ENCODE results near the gene NDUFV1.
"Not testable (repeated sequence)": the region's sequence is repeated elsewhere in the genome, so short reads cannot be mapped to it uniquely, and the experiment has no call there.

The NDUFV1 gene

DNA sequence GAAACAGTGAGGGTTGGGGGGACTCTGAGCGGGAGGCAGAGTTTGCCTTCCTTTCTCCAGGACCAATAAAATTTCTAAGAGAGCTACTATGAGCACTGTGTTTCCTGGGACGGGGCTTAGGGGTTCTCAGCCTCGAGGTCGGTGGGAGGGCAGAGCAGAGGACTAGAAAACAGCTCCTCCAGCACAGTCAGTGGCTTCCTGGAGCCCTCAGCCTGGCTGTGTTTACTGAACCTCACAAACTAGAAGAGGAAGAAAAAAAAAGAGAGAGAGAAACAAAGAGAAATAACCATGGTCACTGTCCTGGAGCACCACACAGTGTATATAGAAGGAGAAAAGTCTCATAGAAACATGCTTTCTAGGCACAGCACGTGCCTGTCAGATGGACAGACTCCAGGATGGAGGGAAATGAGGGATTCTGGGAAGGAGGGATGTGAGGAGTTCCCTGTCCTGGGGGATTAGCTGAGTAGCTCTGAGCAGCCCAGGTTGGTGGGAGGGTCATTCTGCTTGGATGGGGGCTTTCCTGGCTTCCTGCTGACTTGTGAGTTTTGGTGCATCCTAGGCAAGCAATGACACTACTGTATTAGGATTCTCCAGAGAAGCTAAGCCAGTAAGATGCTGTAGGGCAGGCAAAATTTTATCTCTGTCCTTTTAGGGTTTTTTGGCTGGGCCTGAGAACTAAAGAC, 20.0 kb upstream of the NDUFV1 start:
- DNase-seq, result no peak

DNA sequence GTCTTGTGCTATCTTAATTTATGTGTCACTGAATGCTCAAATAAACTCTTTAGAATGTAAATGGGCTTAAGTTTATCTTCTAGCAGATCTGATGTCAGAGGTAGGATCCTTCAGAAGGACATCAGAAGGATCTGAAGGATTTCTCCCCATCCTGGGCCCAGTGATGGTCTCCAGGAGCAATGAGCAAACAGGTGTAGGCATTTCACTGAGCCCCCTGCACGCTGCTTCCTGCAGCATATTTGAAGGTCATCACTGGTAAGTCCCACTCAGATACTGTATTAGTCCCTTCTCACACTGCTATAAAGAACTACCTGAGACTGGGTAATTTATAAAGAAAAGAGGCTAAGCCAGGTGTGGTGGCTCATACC, 18.6 kb upstream of the NDUFV1 start:
- DNase-seq, result no peak

DNA sequence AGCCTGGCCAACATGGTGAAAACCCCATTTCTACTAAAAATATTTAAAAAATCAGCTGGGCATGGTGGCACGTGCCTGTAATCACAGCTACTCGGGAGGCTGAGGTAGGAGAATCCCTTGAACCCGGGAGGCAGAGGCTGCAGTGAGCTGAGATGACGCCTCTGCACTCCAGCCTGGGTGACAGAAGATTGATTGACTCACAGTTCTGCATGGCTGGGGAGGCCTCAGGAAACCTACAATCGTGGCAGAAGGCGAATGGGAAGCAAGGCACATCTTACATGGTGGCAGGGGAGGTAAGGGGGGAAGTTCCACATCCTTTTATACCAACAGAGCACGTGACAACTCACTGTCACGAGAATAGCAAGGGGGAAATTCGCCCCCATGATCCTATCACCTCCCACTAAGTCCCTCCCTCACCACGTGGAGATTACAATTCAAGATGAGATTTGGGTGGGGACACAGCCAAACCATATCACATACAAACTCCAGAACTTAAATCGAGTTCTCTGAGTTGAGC, 17.8 kb upstream of the NDUFV1 start:
- DNase-seq, result not testable (repeated sequence)

DNA sequence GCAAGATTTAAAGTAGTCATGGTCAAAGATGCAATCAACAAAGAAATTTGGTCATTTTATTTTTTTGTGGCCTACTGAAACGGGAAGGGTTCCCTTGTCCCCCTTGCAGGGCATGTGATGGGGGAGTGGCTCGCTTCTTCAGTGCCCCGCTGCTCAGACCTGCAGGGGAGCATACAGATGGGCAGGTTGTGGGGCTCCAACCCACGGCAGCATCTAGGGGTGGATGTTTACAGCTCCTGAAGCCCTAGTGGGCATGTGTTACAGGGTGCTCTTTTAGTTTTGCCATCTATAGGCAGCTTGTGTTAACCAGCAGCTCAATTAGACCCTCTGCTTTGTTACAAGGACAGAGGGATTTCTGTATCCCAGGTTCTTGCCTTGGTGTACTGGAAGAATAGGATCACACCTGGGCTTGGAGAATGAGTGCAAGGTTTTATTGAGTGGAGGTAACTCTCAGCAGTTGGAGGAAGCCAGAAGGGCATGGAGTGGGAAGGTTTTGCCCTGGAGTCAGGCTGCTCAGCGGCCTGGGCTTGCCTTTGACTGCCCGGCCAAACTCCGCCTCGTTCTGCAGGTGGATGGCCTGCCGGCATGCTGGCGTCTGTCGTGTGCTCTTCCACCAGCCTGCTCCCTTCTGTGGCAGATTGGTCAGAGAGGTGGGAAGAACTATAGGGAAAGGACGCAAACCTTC, 13.7 kb upstream of the NDUFV1 start:
- DNase-seq, result no peak

DNA sequence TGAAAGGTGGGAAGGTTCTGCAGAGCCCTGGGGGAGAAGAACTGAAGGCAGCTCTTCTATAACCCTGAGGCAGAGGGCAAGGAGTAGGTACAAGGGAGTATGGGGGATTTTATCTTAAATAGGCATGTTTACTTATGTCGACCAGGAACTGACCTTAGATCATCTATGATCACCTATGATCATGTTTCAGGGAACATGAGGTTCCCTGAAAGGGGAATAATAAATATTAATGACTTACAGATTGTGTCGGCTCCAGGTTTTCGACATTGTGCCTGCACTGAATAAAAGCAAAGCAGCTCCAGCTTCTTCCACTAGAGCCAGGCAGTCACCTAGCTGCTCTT, 13.2 kb upstream of the NDUFV1 start:
- no peak for DNase-seq

DNA sequence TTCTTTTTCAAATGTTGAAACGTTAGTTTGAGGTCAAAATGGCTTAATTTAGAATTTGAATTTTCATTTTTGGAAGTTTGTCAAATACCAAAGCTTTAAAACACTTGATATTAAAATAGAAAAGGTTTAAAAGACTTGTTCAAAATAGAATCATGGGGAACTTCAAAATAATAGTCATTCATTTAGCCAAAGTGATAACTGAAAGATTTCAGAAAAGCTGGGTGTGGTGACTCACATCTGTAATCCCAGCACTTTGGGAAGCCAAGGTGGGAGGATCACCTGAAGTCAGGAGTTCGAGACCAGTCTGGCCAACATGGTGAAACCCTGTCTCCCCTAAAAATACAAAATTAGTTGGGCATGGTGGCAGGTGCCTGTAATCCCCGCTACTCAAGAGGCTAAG, 12.3 kb upstream of the NDUFV1 start:
- DNase-seq, result no peak

DNA sequence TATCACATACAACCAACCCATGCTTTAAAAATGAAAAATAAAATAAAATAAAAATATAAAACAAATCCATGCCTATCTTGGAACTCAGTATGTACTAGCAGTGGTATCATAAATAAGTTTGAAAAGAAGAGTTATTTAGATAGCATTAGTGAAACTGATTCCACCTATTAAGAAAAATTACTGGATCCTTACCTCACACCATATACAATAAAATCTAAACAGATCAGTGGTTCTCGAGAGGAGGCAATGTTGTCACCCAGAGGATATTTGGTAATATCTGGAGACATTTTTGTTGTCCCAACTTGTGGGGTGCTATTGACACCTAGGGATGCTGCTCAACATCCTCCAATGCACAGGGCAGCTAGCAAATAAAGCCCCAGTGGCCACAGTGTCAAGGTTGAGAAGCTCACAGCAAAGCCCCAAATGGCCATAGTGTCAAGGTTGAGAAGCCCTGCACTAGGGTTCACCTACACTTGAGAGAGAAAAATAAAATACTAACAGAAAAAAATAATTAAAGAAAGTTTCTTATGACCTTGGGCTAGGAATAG, 9.9 kb upstream of the NDUFV1 start:
- no peak for DNase-seq

DNA sequence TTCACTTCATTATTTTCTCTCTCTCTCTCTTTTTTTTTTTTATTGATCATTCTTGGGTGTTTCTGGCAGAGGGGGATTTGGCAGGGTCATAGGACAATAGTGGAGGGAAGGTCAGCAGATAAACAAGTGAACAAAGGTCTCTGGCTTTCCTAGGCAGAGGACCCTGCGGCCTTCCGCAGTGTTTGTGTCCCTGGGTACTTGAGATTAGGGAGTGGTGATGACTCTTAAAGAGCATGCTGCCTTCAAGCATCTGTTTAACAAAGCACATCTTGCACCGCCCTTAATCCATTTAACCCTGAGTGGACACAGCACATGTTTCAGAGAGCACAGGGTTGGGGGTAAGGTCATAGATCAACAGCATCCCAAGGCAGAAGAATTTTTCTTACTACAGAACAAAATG, 9.3 kb upstream of the NDUFV1 start:
- DNase-seq, result not testable (repeated sequence)

DNA sequence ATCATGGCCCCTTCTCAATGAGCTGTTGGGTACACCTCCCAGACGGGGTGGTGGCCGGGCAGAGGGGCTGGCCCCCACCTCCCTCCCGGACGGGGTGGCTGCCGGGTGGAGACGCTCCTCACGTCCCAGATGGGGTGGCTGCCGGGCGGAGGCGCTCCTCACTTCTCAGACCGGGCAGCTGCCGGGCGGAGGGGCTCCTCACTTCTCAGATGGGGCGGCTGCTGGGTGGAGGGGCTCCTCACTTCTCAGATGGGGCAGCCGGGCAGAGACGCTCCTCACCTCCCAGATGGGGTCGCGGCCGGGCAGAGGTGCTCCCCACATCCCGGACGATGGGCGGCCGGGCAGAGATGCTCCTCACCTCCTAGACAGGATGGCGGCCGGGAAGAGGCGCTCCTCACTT, 8.8 kb upstream of the NDUFV1 start:
- not testable (repeated sequence) for DNase-seq

DNA sequence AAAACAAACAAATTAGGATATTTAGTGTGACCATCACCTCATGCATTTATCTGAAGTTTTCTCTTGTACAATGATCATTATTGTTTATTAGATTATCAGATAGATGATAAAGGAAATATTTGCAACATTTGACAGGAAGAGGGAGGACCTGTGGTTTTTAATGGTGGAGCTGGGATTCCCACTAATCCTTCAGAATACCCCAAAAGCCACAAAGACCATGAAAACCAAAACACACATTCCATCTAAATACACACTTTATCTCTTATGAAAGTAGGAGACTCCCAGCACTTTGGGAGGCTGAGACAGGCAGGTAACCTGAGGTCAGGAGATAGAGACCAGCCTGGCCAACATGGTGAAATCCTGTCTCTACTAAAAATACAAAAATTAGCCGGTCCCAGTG, 7.6 kb upstream of the NDUFV1 start:
- no peak for DNase-seq

DNA sequence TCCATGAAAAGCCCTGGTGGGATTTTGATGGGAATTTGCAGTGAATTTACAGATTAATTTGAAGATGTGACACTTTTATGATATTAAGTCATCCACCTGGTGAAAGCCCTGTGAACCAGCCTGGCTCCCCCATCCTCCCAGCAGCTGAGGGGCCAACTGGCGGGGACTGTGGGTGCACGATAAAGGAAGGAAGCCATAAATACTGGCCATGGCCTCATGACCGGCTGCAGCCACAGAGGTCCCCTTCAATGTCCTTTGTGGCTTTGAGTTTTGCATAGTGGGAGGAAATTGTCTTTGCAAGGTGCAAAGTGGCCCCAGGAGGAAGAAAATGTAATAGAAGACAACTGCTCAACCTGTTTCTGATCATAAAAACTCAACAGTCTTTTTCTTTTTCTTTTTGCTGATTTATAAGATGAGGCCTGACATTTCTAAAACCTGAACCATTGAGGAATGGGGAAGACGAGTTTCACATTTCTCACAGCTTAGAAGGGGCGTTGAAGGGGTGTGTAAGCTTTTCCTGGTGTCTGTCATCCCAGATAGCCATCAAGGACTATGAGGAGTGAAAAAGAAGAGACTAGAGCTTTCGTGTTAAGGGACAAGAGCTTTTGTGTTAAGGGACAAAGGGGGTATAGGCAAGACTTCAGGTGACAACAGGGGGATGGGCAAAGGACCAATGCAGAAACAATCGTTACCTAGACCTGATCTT, 6.3 kb upstream of the NDUFV1 start:
- no peak for DNase-seq

DNA sequence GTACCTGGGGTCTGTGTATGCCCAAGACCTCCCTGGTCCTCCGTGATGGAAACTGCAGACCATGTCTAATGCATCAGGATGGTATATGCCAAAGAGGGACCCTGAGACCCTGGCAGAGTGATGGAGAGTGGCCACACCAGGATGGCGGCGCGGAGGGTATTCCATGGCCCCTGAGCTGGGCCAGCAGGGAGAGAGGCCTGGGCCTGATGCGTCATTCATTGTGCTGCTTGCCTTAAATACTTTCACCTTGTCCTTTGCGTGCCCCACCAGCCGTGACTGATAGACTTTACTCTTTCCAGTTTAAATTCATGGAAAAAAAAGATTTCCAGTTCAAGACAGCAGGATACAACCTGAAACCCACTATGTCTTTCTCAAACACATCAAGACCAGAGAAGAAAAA, 5.6 kb upstream of the NDUFV1 start:
- no peak for DNase-seq

DNA sequence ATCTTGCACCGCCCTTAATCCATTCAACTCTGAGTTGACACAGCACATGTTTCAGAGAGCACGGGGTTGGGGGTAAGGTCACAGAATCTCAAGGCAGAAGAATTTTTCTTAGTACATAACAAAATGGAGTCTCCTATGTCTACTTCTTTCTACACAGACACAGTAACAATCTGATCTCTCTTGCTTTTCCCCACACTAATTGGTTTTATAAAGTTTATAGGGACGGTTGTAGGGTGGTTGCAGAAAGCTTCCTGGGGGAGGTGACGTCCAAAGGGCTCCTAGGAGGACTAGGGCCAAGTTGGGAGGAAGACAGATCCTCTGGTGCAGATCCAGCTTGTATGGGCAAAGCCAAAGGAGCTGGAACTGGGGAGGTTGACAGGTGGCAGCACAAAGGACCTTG, 2.6 kb upstream of the NDUFV1 start:
- DNase-seq, result not testable (repeated sequence)

DNA sequence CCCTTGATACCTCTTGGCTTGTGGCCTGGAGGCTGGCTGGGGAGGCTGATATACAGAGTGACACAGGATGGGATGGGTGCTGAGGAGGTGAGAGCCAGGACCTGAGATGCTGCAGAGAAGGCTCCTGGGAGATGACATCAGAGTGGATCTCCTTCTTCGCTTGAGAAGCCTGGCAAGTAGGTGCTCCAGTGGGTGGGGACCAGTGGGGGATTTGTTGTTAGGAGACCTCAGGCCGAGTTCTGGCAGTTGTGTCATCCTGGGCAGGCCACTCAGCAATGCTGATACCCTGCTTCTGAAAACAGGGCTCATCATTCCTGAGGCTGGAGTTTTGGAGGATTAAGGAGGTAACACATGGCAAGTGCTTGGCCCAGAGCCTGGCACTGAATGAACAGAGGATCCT, 1.9 kb upstream of the NDUFV1 start:
- no peak for DNase-seq

DNA sequence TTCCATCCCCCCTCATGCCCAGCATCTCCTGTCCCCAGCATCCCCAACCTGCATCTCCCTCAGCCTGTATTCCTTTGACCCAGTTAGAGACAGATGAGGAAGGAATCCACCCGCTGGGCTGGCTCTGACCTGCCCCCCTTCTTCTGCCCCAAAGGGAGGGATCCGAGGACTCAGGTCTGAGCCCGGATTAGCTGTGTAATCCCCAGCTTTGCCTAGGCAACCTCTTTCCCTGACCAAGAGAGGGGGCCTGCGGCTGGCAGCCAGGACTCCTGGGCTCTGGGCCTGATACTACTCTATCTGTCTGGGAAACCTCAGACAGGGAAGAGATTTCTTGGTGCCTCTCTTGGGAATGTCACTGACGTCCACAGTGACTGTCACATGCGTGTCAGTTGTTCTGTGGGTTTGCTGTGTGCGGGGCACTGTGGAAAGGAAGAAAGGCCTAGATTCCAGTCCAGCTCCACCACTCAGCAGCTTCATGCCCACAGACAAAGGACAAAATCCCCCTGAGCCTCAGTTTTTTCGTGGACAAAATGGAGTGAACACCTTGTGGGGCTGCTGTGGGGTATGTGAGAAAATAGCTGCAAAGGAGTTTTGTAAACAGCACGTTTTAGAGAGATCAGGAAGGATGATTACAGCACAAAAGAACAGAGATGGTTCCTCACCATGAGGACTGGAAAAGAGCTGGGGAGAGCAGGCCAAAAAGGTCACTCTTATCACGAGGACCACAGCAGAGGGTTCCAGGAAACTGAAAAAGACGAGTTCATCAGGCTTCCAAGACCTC, 1.3 kb upstream of the NDUFV1 start:
- DNase-seq, result no peak

DNA sequence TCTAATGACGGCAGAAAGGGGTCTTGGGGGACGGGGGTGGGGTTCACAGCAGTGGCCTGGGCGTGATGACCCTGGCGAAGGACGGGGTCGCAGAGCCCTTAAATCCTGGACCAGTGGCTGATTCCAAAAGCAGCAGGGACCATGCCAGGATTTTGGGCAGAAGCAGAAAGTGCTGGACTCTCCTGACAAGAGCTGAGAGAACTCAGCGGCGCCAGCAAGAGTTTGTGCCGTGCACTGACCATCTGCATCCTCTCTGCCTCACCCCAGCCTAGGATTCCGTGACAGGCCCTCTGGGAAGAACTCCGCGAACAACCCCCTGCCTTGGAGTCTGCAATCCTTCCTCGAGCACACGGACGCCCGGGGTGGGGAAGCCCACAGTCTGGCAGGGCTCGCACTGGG, 644 bp upstream of the NDUFV1 start:
- DNase-seq, result no peak

DNA sequence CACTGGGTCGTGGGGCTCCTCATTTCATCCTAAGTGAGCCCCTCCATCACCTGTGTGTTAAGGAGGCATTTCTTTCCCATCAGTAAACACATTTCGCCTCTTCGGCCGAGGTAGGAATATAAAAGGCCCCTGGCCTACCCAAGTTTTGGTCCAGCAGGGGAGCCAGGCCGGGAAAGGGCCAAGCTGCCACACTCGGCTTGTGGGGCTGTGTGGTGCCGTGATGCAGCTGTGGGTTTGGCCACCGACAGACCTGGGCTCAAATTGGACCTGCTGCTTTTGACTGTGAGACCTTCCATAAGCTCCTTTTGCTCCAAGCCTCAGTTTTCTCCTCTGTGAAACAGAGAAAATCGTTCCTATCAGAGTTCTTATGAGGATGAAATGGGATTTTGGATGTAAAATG, 771 bp downstream of the NDUFV1 start:
- no peak for DNase-seq

DNA sequence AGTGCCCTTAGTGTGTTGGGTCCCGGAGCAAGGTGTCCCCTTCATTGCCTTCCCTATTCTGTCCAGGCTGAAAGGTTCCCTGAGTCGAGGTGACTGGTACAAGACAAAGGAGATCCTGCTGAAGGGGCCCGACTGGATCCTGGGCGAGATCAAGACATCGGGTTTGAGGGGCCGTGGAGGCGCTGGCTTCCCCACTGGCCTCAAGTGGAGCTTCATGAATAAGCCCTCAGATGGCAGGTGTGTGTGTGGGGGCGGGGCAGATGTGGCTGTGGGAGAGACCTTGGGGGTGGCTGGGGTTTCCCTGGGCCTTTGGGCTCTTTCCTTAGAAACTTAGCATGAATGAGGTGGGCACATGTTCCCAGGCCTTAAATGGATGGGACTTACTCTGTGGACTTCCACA, 1.8 kb downstream of the NDUFV1 start:
- DNase-seq, result no peak

DNA sequence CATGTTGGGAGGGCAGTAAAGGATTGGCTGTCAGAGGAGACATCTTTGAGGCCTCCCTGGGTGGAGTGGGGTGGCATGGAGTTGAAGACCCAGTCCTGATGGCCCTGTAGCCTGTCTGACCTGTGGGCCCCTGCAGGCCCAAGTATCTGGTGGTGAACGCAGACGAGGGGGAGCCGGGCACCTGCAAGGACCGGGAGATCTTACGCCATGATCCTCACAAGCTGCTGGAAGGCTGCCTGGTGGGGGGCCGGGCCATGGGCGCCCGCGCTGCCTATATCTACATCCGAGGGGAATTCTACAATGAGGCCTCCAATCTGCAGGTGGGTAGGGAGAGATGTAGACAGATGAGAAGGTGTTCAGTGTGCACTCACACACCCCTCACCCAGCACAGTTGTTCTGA, 2.6 kb downstream of the NDUFV1 start:
- DNase-seq, result no peak

DNA sequence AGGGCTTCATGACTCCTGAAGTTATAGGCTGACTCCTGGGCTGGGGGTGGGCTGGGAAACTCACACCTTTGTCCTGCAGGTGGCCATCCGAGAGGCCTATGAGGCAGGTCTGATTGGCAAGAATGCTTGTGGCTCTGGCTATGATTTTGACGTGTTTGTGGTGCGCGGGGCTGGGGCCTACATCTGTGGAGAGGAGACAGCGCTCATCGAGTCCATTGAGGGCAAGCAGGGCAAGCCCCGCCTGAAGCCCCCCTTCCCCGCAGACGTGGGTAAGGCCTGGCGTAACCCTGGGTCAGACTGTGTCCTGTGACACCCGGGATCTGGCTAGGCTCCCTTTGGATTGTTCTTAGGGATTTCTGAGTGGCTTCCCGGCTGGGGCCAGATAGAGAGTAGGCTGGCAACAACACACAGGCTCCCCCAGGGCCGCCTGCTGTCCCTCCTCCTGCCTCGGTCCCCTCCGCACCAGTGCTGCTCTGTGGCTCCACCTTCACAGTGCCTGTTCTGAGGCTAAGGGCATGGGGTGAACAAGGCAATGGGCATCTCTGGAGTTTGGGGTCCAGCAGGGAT, 3.6 kb downstream of the NDUFV1 start:
- DNase-seq, result no peak

DNA sequence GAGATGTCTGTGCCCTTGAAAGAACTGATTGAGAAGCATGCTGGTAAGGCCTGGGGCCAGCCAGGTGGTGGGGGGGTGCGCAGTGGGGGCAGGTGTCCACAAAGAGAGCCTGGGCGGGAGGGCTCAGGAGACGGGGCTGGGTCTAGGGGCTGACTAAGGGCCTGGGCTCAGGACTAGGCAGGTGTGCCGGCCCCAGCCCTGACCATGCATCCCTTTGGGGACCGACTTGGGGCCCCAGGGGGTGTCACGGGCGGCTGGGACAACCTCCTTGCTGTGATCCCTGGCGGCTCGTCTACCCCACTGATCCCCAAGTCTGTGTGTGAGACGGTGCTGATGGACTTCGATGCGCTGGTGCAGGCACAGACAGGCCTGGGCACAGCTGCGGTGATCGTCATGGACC, 4.4 kb downstream of the NDUFV1 start:
- no peak for DNase-seq

DNA sequence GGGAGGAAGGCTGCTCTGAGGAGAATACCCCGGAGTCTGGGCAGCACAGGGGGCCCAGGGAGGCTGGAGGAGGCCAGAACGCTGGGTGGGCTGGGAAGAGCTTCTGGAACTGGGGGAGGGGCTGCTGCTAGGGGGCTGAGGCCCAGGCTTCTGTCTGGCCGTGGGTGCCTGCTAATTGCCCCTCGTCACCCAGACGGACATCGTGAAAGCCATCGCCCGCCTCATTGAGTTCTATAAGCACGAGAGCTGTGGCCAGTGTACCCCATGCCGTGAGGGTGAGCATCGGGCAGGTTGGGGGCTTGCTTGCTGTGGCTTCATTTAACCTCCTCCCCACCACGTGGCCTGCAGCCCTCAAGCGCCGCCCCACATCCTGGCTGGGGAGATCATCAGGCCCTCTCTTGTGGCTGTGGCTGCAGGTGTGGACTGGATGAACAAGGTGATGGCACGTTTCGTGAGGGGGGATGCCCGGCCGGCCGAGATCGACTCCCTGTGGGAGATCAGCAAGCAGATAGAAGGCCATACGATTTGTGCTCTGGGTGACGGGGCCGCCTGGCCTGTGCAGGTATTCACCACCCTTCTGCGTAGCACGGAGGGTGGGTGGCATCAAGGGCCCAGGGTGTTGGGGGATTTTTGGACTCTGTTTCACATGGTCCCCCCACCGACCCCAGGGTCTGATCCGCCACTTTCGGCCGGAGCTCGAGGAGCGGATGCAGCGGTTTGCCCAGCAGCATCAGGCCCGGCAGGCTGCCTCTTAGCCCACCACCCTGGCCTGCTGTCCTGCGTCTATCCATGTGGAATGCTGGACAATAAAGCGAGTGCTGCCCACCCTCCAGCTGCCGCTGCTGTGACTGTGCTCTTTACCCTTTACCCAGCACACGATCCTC, 5.2 kb downstream of the NDUFV1 start:
- no peak for DNase-seq

Measured in NCI-H2227 treated with DMSO at 0.1 percent for 48 hours (cell line).